T47D (cell line): ENCODE results near the gene FBXW8.

Experiments used
- DNase-seq, 2 experiments: peaks; one replicate each; pipeline versions ENCODE4 v3.0.0 to v3.0.0-alpha.2; 2011 to 2012; ENCODE audit warnings: low read depth in 1 of 2, low spot score in 1 of 2
- JUND ChIP-seq: IDR thresholded peaks from 2 replicates; pipeline ENCODE4 v1.6.1; 2012; ENCODE audit warnings: low read depth
- in situ Hi-C: cut with HindIII; loops from 2 replicates; pipeline ENCODE4 v1.10.0; 2016; ENCODE audit warnings: low sequenced_read_pairs, low pct_unique_long_range_greater_than_20kb

FBXW8 gene

GRCh38 chr12:117007577-117007976, 96.8 kb downstream of the FBXW8 start:
- TF ChIP-seq JUND, result no peak
- in situ Hi-C loops, result no loop called here
- DNase-seq, result no peak

GRCh38 chr12:117009759-117010158, 99.0 kb downstream of the FBXW8 start:
- TF ChIP-seq JUND, result no peak
- in situ Hi-C loops, result no loop called here
- DNase-seq, result no peak

GRCh38 chr12:117010693-117011451, 100.1 kb downstream of the FBXW8 start:
- in situ Hi-C loops, result no loop called here
- DNase-seq, result no peak
- TF ChIP-seq JUND, result no peak

GRCh38 chr12:117011988-117012805, 101.4 kb downstream of the FBXW8 start:
- no peak for DNase-seq
- in situ Hi-C loops, result no loop called here
- no peak for TF ChIP-seq JUND

GRCh38 chr12:117013726-117014125, 103.0 kb downstream of the FBXW8 start:
- no peak for TF ChIP-seq JUND
- DNase-seq, result no peak
- in situ Hi-C loops, result no loop called here

GRCh38 chr12:117014342-117014887, 103.7 kb downstream of the FBXW8 start:
- TF ChIP-seq JUND, result no peak
- in situ Hi-C loops, result no loop called here
- no peak for DNase-seq

GRCh38 chr12:117015811-117016210, 105.1 kb downstream of the FBXW8 start:
- TF ChIP-seq JUND, result no peak
- in situ Hi-C loops, result no loop called here
- DNase-seq, result no peak

- no peak for TF ChIP-seq JUND
- no peak for DNase-seq
- in situ Hi-C loops, result no loop called here
These were observed 107.1 kb downstream of the FBXW8 start for GRCh38 chr12:117017807-117018206.

- DNase-seq, result no peak
- TF ChIP-seq JUND, result no peak
- in situ Hi-C loops, result no loop called here
These were observed 107.5 kb downstream of the FBXW8 start for GRCh38 chr12:117018276-117018675.

GRCh38 chr12:117018685-117019084, 107.9 kb downstream of the FBXW8 start:
- no peak for DNase-seq
- no peak for TF ChIP-seq JUND
- in situ Hi-C loops, result no loop called here

GRCh38 chr12:117019866-117020265, 109.1 kb downstream of the FBXW8 start:
- in situ Hi-C loops, result no loop called here
- DNase-seq, result no peak
- TF ChIP-seq JUND, result no peak

- no peak for TF ChIP-seq JUND
- no peak for DNase-seq
- in situ Hi-C loops, result no loop called here
These were observed 109.9 kb downstream of the FBXW8 start for GRCh38 chr12:117020536-117021220.
